GM23338 (cell line): ENCODE results near the gene RAI14. TPM values are rescaled to one million over a fixed set of nuclear protein-coding genes. Genes with fewer than 3 reads are reported as not detected.
A peak's percentile ranks its signal among the peaks of the same experiment; 100 is the strongest.

Experiments
- ATAC-seq: fragments of 200-7000 bp; cut with Tn5 transposase; 3 replicates; pipeline ENCODE4 v1.9.1; 2020
- DNase-seq: peaks from one replicate; pipeline ENCODE4 v3.0.0-alpha.2; 2015; ENCODE audit warnings: low spot score
- H2AFZ ChIP-seq: fragments of 200-600 bp; sonication (generic); 2 replicates; pipeline ENCODE4 v1.8.0; 2016; ENCODE audit warnings: antibody characterized with exemption, mild to moderate bottlenecking, moderate library complexity
- H3F3A ChIP-seq: fragments of 200-600 bp; sonication (generic); replicated peaks from 2 replicates; pipeline ENCODE4 v1.8.0; 2017; ENCODE audit warnings: antibody characterized with exemption, mixed run types, low read depth
- H3K27ac ChIP-seq: fragments of 200-600 bp; sonication (generic); 2 replicates; pipeline ENCODE4 v1.6.1; 2016; ENCODE audit warnings: low read depth
- H3K27me3 ChIP-seq: fragments of 200-600 bp; sonication (generic); 2 replicates; pipeline ENCODE4 v1.8.0; 2016; ENCODE audit warnings: mild to moderate bottlenecking, mixed run types, moderate library complexity; ENCODE audit not compliant: insufficient read depth
- H3K36me3 ChIP-seq: fragments of 200-600 bp; sonication (generic); 2 replicates; pipeline ENCODE4 v1.8.0; 2016; ENCODE audit warnings: mild to moderate bottlenecking; ENCODE audit not compliant: insufficient read depth
- H3K4me1 ChIP-seq: fragments of 200-600 bp; sonication (generic); 2 replicates; pipeline ENCODE4 v1.8.0; 2016; ENCODE audit warnings: mild to moderate bottlenecking, moderate library complexity; ENCODE audit not compliant: insufficient read depth
- H3K4me2 ChIP-seq: fragments of 200-600 bp; sonication (generic); 2 replicates; pipeline ENCODE4 v1.7.1; 2017; ENCODE audit warnings: mixed run types
- H3K4me3 ChIP-seq: fragments of 200-600 bp; sonication (generic); 2 replicates; pipeline ENCODE4 v1.6.1; 2016; ENCODE audit warnings: mixed run types
- H3K79me2 ChIP-seq: fragments of 200-600 bp; sonication (generic); replicated peaks from 2 replicates; pipeline ENCODE4 v1.8.0; 2017; ENCODE audit warnings: mild to moderate bottlenecking; ENCODE audit not compliant: insufficient read depth
- H3K9me2 ChIP-seq: fragments of 200-600 bp; sonication (generic); 2 replicates; pipeline ENCODE4 v1.8.0; 2017; ENCODE audit not compliant: insufficient read depth
- H4K20me1 ChIP-seq: fragments of 200-600 bp; sonication (generic); replicated peaks from 2 replicates; pipeline ENCODE4 v1.8.0; 2017; ENCODE audit warnings: mild to moderate bottlenecking; ENCODE audit not compliant: insufficient read depth
- H3K27ac Mint-ChIP-seq: 2 replicates; pipeline ENCODE4 v1.8.0; 2020; ENCODE audit warnings: inconsistent platforms, mild to moderate bottlenecking, moderate library complexity, mixed read lengths
- H3K27me3 Mint-ChIP-seq: 3 replicates; pipeline ENCODE4 v1.8.0; 2022; ENCODE audit warnings: low read depth, mild to moderate bottlenecking, moderate library complexity, mixed read lengths, inconsistent platforms; ENCODE audit not compliant: insufficient read depth, poor library complexity
- H3K36me3 Mint-ChIP-seq: 3 replicates; pipeline ENCODE4 v1.8.0; 2021; ENCODE audit warnings: low read depth, mild to moderate bottlenecking, inconsistent platforms, moderate library complexity, mixed read lengths
- H3K4me1 Mint-ChIP-seq: 3 replicates; pipeline ENCODE4 v1.8.0; 2020; ENCODE audit warnings: mild to moderate bottlenecking, inconsistent platforms, mixed read lengths
- H3K4me3 Mint-ChIP-seq: 3 replicates; pipeline ENCODE4 v1.8.0; 2021; ENCODE audit warnings: moderate library complexity, mild to moderate bottlenecking, inconsistent platforms, mixed read lengths
- H3K9me3 Mint-ChIP-seq: 3 replicates; pipeline ENCODE4 v1.8.0; 2020; ENCODE audit warnings: moderate library complexity, mild to moderate bottlenecking, inconsistent platforms, mixed read lengths
- CREB1 ChIP-seq: fragments of 250-450 bp; sonication (Bioruptor Pico); IDR thresholded peaks from 2 replicates; pipeline ENCODE4 v1.5.0; 2020; ENCODE audit warnings: low read depth, mild to moderate bottlenecking, moderate library complexity
- CTCF ChIP-seq, 2 experiments: fragments of 200-600 bp in 1 of 2; sonication (generic) in 1 of 2; conservative IDR thresholded peaks; 2 replicates each; pipeline versions ENCODE4 v1.5.1 to v1.6.1; 2016 to 2017; ENCODE audit warnings: antibody characterized with exemption in 2 of 2, low read depth in 2 of 2, mild to moderate bottlenecking in 2 of 2, moderate library complexity in 1 of 2
- JUNB ChIP-seq: IDR thresholded peaks from one replicate; pipeline ENCODE4 v1.6.1; 2016; ENCODE audit warnings: antibody characterized with exemption; ENCODE audit not compliant: unreplicated experiment
- NANOG ChIP-seq: IDR thresholded peaks from 2 replicates; pipeline ENCODE4 v1.6.1; 2016; ENCODE audit warnings: antibody characterized with exemption, borderline replicate concordance
- POLR2AphosphoS5 ChIP-seq: IDR thresholded peaks from 2 replicates; pipeline ENCODE4 v1.6.1; 2016; ENCODE audit warnings: antibody characterized with exemption, low read depth
- STAT1 ChIP-seq: IDR thresholded peaks from one replicate; pipeline ENCODE4 v1.6.1; 2016; ENCODE audit warnings: antibody characterized with exemption; ENCODE audit not compliant: unreplicated experiment
- ZNF331 ChIP-seq: fragments of 250-450 bp; sonication (Bioruptor Pico); IDR thresholded peaks from 2 replicates; pipeline ENCODE4 v1.5.0; 2020; ENCODE audit warnings: low read depth, mild to moderate bottlenecking, moderate library complexity
- polyA plus RNA-seq: library from polyadenylated mRNA; unstranded; fragments of >200 nt; fragmentation: Nextera tagmentation; extraction: Ambion mirVana; gene quantifications from 2 replicates; pipeline ENCODE4 v1.2.1, GENCODE V29; 2016
- total RNA-seq: library from RNA; depleted of rRNA; stranded (reverse); fragments of >200 nt; shearing (Covaris generic); gene quantifications from 2 replicates; pipeline ENCODE4 v1.2.3, GENCODE V29; 2014

The RAI14 gene
- total and polyA plus RNA-seq, 2 experiments from 2014 or later: 58.8 to 95.8 TPM

DNA sequence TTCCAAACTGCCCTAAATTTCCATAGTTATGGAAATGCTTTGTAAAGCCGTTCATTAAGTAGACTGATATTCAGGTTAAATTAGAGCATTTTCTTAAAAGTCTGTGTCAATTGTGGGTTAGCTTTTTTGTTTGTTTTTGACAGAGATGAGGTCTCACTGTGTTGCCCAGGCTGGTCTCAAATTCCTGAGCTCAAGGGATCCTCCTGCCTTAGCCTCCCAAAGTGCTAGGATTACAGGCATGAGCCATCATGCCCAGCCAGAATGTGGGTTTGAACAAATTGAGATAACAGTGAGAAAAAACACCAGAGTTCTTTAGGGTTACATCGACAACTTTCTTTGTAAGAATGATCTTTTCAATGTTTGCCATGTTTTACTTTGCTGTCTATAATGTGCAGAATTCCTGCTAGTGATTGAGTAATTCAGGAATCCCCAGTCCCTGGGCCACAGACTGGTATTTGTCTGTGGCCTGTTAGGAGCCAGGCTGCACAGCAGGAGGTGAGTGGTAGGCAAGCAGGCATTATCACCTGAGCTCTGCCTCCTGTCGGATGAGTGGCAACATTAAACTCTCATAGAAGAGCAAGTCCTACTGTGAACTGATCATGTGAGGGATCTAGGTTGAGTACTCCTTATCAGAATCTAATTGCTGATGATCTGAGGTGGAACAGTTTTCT is 80.5 kb downstream of the RAI14 start:
- peak; percentile 74 for ATAC-seq
- no peak overlapping the region; the same call in 1 of the 2 replicates for H3K27ac Mint-ChIP-seq
- H3F3A ChIP-seq: no peaks in the 10 kb centered on the region
- DNase-seq: peak; percentile 64
- H3K27me3 Mint-ChIP-seq: peaks cover 2% of the 10 kb centered on the region
- no peak overlapping the region for H3K4me3 ChIP-seq
- H3K9me3 Mint-ChIP-seq: no peaks in the 10 kb centered on the region
- H3K27ac ChIP-seq: peak overlapping the region; percentile 28; the same call in 1 of the 2 replicates
- H3K4me2 ChIP-seq: no peak overlapping the region; the same call in 1 of the 2 replicates
- H3K4me3 Mint-ChIP-seq: no peak overlapping the region
- peaks cover 96% of the 10 kb centered on the region for H3K79me2 ChIP-seq
- H2AFZ ChIP-seq: no peak overlapping the region
- no peaks in the 10 kb centered on the region for H3K9me2 ChIP-seq
- TF ChIP-seq CTCF (conservative IDR thresholded peaks at IDR 0.05; ENCODE audit: low read depth in 2 of 2): peak; percentile 36
- TF ChIP-seq CREB1 (CRISPR knock-in tag): no peak
- H3K4me1 ChIP-seq: peaks cover 34% of the 10 kb centered on the region
- H4K20me1 ChIP-seq: peaks cover 18% of the 10 kb centered on the region
- H3K36me3 Mint-ChIP-seq: peaks cover 24% of the 10 kb centered on the region
- peaks cover 45% of the 10 kb centered on the region for H3K4me1 Mint-ChIP-seq
- H3K36me3 ChIP-seq: no peaks in the 10 kb centered on the region
- H3K27me3 ChIP-seq: no peaks in the 10 kb centered on the region

- H3F3A ChIP-seq: no peaks in the 10 kb centered on the region
- H3K4me3 Mint-ChIP-seq: no peak overlapping the region
- H3K27ac ChIP-seq: no peak overlapping the region
- H4K20me1 ChIP-seq: peaks cover 20% of the 10 kb centered on the region
- no peak overlapping the region for H3K4me2 ChIP-seq
- no peak overlapping the region for H3K4me3 ChIP-seq
- H3K4me1 Mint-ChIP-seq: peaks cover 44% of the 10 kb centered on the region
- H3K36me3 ChIP-seq: no peaks in the 10 kb centered on the region
- H3K9me2 ChIP-seq: no peaks in the 10 kb centered on the region
- no peaks in the 10 kb centered on the region for H3K27me3 Mint-ChIP-seq
- peaks cover 24% of the 10 kb centered on the region for H3K36me3 Mint-ChIP-seq
- H3K79me2 ChIP-seq: peaks cover 100% of the 10 kb centered on the region
- DNase-seq (no peak), ATAC-seq (no peak)
- no peak for TF ChIP-seq CREB1 (CRISPR knock-in tag)
- TF ChIP-seq NANOG: no peak
- no peak for TF ChIP-seq ZNF331
- TF ChIP-seq CTCF (conservative IDR thresholded peaks at IDR 0.05; ENCODE audit: low read depth in 2 of 2): no peak
- no peak for TF ChIP-seq STAT1
- TF ChIP-seq POLR2AphosphoS5: no peak
- no peak for TF ChIP-seq JUNB
- H3K27ac Mint-ChIP-seq: no peak overlapping the region
- H2AFZ ChIP-seq: no peak overlapping the region
- H3K27me3 ChIP-seq: no peaks in the 10 kb centered on the region
- H3K9me3 Mint-ChIP-seq: no peaks in the 10 kb centered on the region
- peaks cover 29% of the 10 kb centered on the region for H3K4me1 ChIP-seq
Observed at GRCh38 chr5:34737731-34738130, 81.6 kb downstream of the RAI14 start.
